ENCODE data around the gene TMEM82. TPM values are rescaled to one million over a fixed set of nuclear protein-coding genes. Genes with fewer than 3 reads are reported as not detected.

TMEM82 gene
- total RNA-seq, 4 donors from 2014 or later = not detected

Other genes starting within 250 kb of the TMEM82 start
- 10 to 100 TPM in 3 of 4 donors, 1 to 10 TPM in 1; 8.8 to 22.6 (median 15.5) TPM for gene CASP9, start 218.3 kb upstream of the TMEM82 start, total RNA-seq
- 10 to 100 TPM in 3 of 4 donors, 1 to 10 TPM in 1; 10.0 to 20.9 (median 14.2) TPM for gene DNAJC16, start 215.7 kb upstream of the TMEM82 start, total RNA-seq
- 1 to 10 TPM in 1 of 4 donors, under 1 TPM in 3; 0.27 to 1.7 (median 0.59) TPM for gene AGMAT, start 157.4 kb upstream of the TMEM82 start, total RNA-seq
- gene DDI2, start 125.0 kb upstream of the TMEM82 start, total RNA-seq = 10 to 100 TPM; 20.6 to 62.9 (median 48.3) TPM
- gene PLEKHM2, start 58.2 kb upstream of the TMEM82 start, total RNA-seq = 10 to 100 TPM; 34.6 to 57.9 (median 42.4) TPM
- gene SLC25A34, start 6.2 kb upstream of the TMEM82 start, total RNA-seq = 1 to 10 TPM in 2 of 4 donors, under 1 TPM in 2; 0.44 to 1.1 (median 0.83) TPM
- 10 to 100 TPM; 28.2 to 46.0 (median 29.4) TPM for gene FBLIM1, start 16.3 kb downstream of the TMEM82 start, total RNA-seq
- 1 to 10 TPM in 1 of 4 donors, under 1 TPM in 3; 0.64 to 1.8 (median 0.78) TPM for gene UQCRHL, start 65.2 kb downstream of the TMEM82 start, total RNA-seq
- 10 to 100 TPM; 22.4 to 36.0 (median 30.5) TPM for gene SPEN, start 105.2 kb downstream of the TMEM82 start, total RNA-seq
- gene ZBTB17, start 233.6 kb downstream of the TMEM82 start, total RNA-seq = 10 to 100 TPM; 19.1 to 33.1 (median 26.8) TPM

Measured in esophagus squamous epithelium (tissue), 4 donors.